Activated CD8-positive, alpha-beta memory T cell treated with anti-CD3 and anti-CD28 coated beads, Interleukin-2, amount 50 U/mL, for 4 hours (primary cell): ENCODE results near the gene LRRC25.
A peak's percentile ranks its signal among the peaks of the same experiment; 100 is the strongest.

Source experiments
- DNase-seq: peaks from one replicate; pipeline ENCODE4 v3.0.0-alpha.2; 2020

Gene LRRC25

GRCh38 chr19:18435842-18436670 is 38.6 kb upstream of the LRRC25 start:
- DNase-seq, result no peak

- no peak for DNase-seq
These were observed 37.9 kb upstream of the LRRC25 start for GRCh38 chr19:18435178-18435841.

DNA sequence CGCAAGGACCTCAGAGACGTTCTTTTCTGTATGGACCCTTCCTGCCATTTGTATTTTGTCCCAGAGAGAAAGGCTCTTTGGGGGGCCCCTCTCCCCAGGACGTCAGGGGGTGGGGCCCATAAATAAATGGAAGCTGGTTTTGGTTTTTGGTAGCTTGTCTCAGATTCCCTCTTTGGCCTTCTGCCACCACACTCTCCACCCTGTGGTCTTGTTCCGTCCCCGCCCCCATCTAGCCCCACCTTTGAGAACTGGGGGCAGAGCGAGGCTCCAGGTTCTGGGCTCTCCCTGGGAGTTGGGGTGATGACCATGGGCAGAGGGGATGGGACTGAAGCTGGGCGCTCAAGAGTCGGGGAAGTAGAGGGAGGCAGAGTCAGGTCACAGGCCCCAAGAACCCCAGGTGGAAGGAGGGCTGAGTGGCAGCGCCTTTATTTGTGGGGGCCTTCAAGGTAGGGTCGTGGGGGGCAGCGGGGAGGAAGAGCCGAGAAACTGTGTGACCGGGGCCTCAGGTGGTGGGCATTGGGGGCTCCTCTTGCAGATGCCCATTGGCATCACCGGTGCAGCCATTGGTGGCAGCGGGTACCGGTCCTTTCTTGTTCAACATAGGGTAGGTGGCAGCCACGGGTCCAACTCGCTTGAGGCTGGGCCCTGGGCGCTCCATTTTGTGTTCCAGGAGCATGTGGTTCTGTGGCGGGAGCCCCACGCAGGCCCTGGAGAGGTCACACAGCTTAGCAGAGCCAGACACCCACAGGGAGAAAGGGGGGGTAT is 37.2 kb upstream of the LRRC25 start:
- no peak for DNase-seq

DNA sequence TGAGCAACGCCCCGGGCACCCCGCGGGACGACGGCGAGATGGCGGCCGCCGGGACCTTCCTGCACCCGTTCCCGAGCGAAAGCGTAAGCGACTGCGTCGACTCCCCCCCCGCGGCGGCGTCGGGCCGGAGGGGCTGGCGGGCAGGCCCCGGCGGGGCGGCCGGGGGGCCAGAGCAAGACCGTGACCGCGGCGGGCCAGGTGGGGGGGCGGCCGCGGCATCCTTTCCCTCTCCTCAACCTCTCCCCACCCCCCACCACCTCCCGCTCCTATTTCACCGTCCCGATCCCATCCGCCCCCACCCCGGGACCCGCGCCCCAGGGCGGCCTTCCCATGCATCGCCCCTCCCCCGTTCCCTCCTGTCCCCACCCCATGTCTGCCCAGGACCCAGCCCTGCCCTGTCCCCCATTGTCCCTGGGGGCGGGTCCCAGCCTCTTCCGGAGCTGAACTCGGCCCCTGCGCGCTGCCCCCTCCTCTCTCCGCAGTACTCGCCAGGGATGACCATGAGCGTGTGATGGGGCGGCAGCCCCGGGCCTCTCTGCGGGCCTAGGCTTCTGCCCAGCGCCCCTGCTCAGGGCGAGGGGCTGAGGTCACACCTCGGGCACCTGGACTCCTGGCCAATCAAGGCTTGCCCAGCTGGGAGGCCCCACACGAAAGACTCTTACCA is 36.4 kb upstream of the LRRC25 start:
- no peak for DNase-seq

DNA sequence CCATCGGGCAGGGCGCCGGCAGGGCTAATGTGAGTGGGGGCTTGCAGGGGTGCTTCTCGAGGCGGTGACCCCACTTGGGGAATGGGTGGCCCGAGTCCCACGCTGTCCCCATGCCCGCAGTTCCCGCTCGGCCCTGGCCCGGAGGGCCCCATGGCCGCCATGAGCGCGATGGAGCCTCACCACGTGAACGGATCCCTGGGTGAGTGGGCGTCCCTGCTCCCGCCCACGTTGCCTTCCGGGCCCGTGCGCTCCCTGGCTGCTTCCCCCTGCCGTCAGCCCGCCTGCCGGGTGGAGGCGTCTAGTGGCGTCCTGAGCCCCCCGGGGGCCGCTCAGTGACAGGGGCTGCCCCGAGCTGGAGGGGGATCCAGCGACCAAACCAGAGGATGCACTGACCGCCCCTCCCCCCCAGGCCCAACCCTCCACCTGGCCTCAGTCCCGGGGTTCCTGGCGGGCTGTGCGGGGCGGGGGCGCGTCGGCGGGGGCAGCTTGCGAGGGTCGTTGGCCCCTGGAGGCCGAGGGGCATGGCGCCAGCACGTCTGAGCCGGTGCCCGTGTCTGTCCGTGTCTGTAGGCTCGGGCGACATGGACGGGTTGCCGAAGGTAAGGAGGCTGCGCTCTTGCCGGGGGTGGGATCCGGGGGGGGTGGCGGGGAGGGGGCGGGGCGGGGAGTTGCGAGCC is 35.7 kb upstream of the LRRC25 start:
- peak; percentile 65 for DNase-seq

GRCh38 chr19:18432275-18433014 is 35.0 kb upstream of the LRRC25 start:
- no peak for DNase-seq

- DNase-seq, result no peak
These were observed 34.2 kb upstream of the LRRC25 start for GRCh38 chr19:18431351-18432197.

DNA sequence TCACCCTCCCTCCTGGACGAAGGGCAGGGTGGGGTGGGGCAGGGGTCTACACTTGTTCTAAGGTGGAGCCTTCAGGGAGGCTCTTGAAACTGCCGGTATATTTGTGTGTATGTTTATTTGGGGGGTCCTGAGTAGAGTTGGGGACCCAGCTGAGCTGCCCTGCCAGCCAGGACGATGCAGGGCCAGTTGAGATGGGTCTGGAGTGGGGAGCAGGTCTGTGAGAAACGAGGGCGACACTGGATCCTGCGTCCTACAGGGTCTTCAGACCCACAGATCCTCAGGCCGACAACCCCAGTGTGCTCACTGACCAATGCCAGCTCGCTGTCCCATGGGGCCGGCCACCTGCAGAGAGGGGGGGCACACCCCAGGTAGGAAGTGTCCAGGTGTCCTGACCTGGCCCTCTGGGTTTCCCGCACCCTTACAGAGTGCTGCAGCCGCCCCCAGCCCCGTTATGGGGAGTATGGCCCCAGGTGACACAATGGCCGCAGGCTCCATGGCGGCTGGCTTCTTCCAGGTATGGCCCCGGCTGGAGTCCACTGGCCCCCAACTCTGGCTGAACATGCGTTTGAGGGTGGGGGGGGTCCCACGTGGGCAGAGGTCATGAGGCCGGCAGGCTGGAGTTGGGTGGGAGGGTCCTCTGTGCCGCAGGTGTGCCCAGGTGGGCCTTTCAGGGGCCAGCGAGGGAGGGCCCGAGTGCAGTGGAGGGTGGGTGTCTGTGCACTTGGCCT is 33.2 kb upstream of the LRRC25 start:
- DNase-seq, result no peak

GRCh38 chr19:18429717-18430416 is 32.4 kb upstream of the LRRC25 start:
- no peak for DNase-seq

DNA sequence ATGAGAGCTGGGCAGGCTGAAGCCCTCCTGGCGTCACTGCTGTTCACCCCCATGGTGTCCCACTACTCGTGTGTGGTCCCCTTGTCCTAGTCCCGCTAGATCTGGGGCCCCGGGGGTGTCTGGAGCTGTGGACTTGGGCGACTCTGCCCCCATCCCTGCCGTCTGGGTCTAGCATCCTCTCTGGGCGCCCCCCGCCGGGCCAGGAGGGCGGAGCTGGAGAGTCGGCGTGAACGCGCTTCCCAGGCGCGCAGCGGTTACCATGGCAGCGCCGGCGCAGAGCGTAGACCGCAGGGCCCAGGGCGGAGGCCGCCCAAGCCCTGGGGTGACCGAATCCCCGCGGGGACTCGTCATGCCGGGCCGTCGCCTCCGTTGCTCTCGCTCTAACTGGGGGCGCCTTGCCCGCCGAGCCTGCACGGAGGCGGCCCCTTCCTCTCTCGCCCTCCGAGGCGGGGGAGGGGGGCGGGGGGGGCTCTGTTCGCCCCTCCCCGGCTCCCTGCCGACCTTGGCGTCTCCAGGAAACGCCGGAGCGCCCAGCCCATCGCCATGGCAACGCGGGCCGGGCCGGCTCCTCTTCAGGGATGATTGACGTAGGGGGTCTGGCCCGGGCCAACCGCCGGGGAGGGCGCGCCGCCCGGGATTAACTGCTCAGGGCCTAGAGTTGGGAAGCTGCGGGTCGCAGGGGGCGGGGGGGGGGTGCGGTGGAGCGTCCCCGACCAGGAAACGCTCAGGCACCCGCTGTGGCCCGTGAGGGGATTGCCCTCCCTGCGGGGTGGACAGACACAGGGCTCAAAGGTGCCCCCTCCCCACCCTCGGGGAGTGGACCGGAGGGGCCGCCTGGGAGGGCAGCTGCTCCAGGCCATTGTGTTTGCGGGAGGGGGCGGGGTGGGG is 31.6 kb upstream of the LRRC25 start:
- DNase-seq, result peak; percentile 80

- DNase-seq, result no peak
These were observed 30.9 kb upstream of the LRRC25 start for GRCh38 chr19:18428173-18428786.

- DNase-seq, result no peak
These were observed 30.3 kb upstream of the LRRC25 start for GRCh38 chr19:18427743-18428113.

DNA sequence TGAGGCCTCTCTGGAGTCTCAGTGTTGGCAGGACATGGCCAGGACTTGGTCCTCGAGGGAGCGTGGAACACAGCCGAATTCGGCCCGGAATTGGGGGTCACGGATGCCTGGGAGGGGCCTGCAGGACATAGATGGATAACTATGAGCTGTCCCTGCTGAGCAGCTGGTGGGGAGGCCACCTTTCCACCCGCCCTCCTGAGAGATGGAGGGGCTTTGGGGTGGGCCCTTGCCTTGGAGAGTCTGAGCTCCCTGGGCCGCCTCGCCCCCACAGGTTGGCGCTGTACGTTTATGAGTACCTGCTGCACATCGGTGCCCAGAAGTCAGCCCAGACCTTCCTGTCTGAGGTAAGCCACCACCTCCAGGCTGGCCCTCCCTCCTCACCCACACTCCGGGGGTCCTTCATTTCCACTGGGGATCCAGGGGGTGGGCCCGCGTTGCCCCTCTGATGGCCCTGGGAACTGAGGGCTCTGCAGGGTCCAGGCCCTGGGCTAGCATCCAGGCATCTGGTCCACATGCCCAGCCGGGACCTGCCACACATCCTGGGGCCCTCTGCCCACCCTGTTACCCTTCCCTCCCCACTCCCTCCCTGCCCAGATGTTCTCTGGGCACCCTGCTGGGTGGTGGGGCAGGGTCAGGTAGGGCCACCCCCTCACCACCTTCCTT is 29.8 kb upstream of the LRRC25 start:
- DNase-seq, result no peak

DNA sequence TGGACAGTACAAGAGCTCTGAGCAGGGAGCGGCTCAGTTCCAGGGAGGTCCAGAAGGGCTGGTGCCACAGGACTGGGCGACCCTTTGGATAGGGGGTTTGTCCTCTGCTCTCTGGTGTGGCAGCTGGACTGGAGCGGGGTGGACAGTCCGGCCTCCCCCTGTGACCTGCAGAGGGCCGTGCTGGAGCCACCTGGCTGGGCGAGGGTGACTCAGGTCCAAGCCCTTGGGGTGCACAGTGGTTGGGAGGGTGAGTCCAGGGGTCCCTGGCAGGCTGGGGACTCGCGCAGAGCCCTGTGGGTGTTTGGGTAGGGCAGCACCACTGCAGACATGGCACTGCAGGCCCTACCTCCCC is 29.0 kb upstream of the LRRC25 start:
- DNase-seq, result no peak

- no peak for DNase-seq
These were observed 28.3 kb upstream of the LRRC25 start for GRCh38 chr19:18425515-18426415.

- DNase-seq, result no peak
These were observed 27.6 kb upstream of the LRRC25 start for GRCh38 chr19:18424890-18425514.
